Panc1 (cell line): ENCODE results near the gene CDK14. TPM values are rescaled to one million over a fixed set of nuclear protein-coding genes. Genes with fewer than 3 reads are reported as not detected.

Experiments used
- ATAC-seq: fragments of 200-7000 bp; cut with Tn5 transposase; 2 replicates; pipeline ENCODE4 v1.9.1; 2020; ENCODE audit warnings: mild to moderate bottlenecking, moderate library complexity
- BruUV-seq: library from RNA; stranded (reverse); fragments of 400-500 nt; replicated peaks from 2 replicates; lab custom pipeline; 2021; lab: Mats Ljungman, UMichigan
- CTCF ChIA-PET: fragments of 300-600 bp; sonication (Branson Sonifier 250); formaldehyde crosslinking; loops from one replicate; lab custom pipeline; 2022; ENCODE audit warnings: antibody characterized with exemption; lab: Charles Lee
- POLR2A ChIA-PET: fragments of 300-600 bp; sonication (Branson Sonifier 250); formaldehyde crosslinking; loops from one replicate; lab custom pipeline; 2022; ENCODE audit warnings: antibody characterized with exemption; lab: Charles Lee
- DNase-seq: peaks from one replicate; pipeline ENCODE4 v3.0.0-alpha.2; 2010; ENCODE audit warnings: low read depth, low spot score
- H3K27ac ChIP-seq: 2 replicates; pipeline ENCODE4 v1.5.1; 2011; ENCODE audit warnings: mild to moderate bottlenecking, low read length, inconsistent platforms
- H3K27me3 ChIP-seq: fragments of 200-500 bp; sonication (Bioruptor generic); 2 replicates; pipeline ENCODE4 v1.6.0; 2014; ENCODE audit warnings: low read length, inconsistent platforms; ENCODE audit not compliant: control insufficient read depth, insufficient read depth
- H3K36me3 ChIP-seq: fragments of 200-500 bp; sonication (Bioruptor generic); 2 replicates; pipeline ENCODE4 v1.5.1; 2014; ENCODE audit warnings: inconsistent platforms, mild to moderate bottlenecking, low read length, moderate library complexity; ENCODE audit not compliant: control insufficient read depth, insufficient read depth
- H3K4me1 ChIP-seq: 2 replicates; pipeline ENCODE4 v1.5.1; 2011; ENCODE audit warnings: inconsistent platforms, mild to moderate bottlenecking, low read length, moderate library complexity; ENCODE audit not compliant: control insufficient read depth, insufficient read depth
- H3K4me3 ChIP-seq, 2 experiments: 2 replicates each; pipeline ENCODE4 v1.5.1; 2011 to 2012; ENCODE audit warnings: low read depth in 2 of 2, low read length in 2 of 2, mild to moderate bottlenecking in 2 of 2, inconsistent platforms in 1 of 2, moderate library complexity in 1 of 2
- H3K9me3 ChIP-seq: fragments of 200-500 bp; sonication (Bioruptor generic); 2 replicates; pipeline ENCODE4 v1.5.1; 2014; ENCODE audit warnings: low read depth, mild to moderate bottlenecking, inconsistent platforms, low read length, moderate library complexity; ENCODE audit not compliant: control insufficient read depth, insufficient read depth
- CTCF ChIP-seq: fragments of 450-650 bp; IDR thresholded peaks from 2 replicates; pipeline ENCODE4 v1.5.1; 2017; ENCODE audit warnings: mild to moderate bottlenecking
- POLR2AphosphoS5 ChIP-seq: IDR thresholded peaks from 2 replicates; pipeline ENCODE4 v1.6.1; 2012; ENCODE audit warnings: mild to moderate bottlenecking, low read depth, low read length, moderate library complexity
- REST ChIP-seq, 2 experiments: IDR thresholded peaks; 2 replicates each; pipeline ENCODE4 v1.6.1; 2011 to 2012; ENCODE audit warnings: low read depth in 2 of 2, control low read depth in 1 of 2, low read length in 1 of 2, mild to moderate bottlenecking in 1 of 2, moderate library complexity in 1 of 2; ENCODE audit not compliant: insufficient read depth in 1 of 2
- SIN3A ChIP-seq: IDR thresholded peaks from 2 replicates; pipeline ENCODE4 v1.6.1; 2012; ENCODE audit warnings: low read depth, mild to moderate bottlenecking, low read length, moderate library complexity, borderline replicate concordance; ENCODE audit not compliant: insufficient read depth
- TCF7L2 ChIP-seq: IDR thresholded peaks from 2 replicates; pipeline ENCODE4 v1.6.1; 2011; ENCODE audit warnings: mild to moderate bottlenecking, low read depth, low read length, inconsistent platforms
- in situ Hi-C: cut with HindIII; loops from 2 replicates; pipeline ENCODE4 v1.10.0; 2016; ENCODE audit warnings: low sequenced_read_pairs, low pct_unique_long_range_greater_than_20kb
- intact Hi-C: fragments of 100-400 bp; cut with micrococcal nuclease; formaldehyde crosslinking; loops from one replicate; pipeline ENCODE4 v1.10.0; 2022; ENCODE audit not compliant: unreplicated experiment
- total RNA-seq: library from RNA; stranded (reverse); gene quantifications from one replicate; pipeline ENCODE4 v1.2.1, GENCODE V29; 2021; ENCODE audit not compliant: unreplicated experiment

Gene CDK14
- total RNA-seq, 1 experiment from 2014 or later: 3.0 TPM

- in situ Hi-C loops (no loop called here), intact Hi-C loops (no loop called here)
- ATAC-seq (no peak), DNase-seq (no peak)
- no TSS peak for BruUV-seq
- TF ChIP-seq REST (IDR thresholded peaks at IDR 0.05; ENCODE audit: insufficient read depth in 1 of 2, low read depth in 2 of 2, low read length in 1 of 2): no peak
- no peak for TF ChIP-seq TCF7L2
- TF ChIP-seq POLR2AphosphoS5: no peak
- no peak for TF ChIP-seq SIN3A
- no peak for TF ChIP-seq CTCF
- ChIA-PET CTCF (no interaction called here), POLR2A (no interaction called here)
- Histone ChIP-seq H3K4me1 (no peaks in the 10 kb centered on the region), H3K9me3 (no peaks in the 10 kb centered on the region), H3K4me3 (no peak overlapping the region), H3K27ac (no peak overlapping the region), H3K27me3 (no peaks in the 10 kb centered on the region), H3K36me3 (no peaks in the 10 kb centered on the region)
These were observed 130.0 kb downstream of the CDK14 start for GRCh38 chr7:90726120-90726519.

GRCh38 chr7:90726623-90727022 is 130.5 kb downstream of the CDK14 start:
- no peaks in the 10 kb centered on the region for H3K9me3 ChIP-seq
- no peak overlapping the region for H3K27ac ChIP-seq
- in situ Hi-C loops: no loop called here
- H3K27me3 ChIP-seq: no peaks in the 10 kb centered on the region
- no peak for ATAC-seq
- no TSS peak for BruUV-seq
- POLR2A ChIA-PET: no interaction called here
- no peak for TF ChIP-seq CTCF
- TF ChIP-seq REST (IDR thresholded peaks at IDR 0.05; ENCODE audit: insufficient read depth in 1 of 2, low read depth in 2 of 2, low read length in 1 of 2): no peak
- TF ChIP-seq SIN3A: no peak
- no peak for TF ChIP-seq TCF7L2
- no peak for TF ChIP-seq POLR2AphosphoS5
- no peak for DNase-seq
- no peak overlapping the region for H3K4me3 ChIP-seq
- CTCF ChIA-PET: no interaction called here
- intact Hi-C loops: no loop called here
- H3K4me1 ChIP-seq: no peaks in the 10 kb centered on the region
- no peaks in the 10 kb centered on the region for H3K36me3 ChIP-seq
